Epithelial cell of proximal tubule (primary cell): ENCODE results near the gene ZNF169. TPM values are rescaled to one million over a fixed set of nuclear protein-coding genes. Genes with fewer than 3 reads are reported as not detected.
"Not testable (repeated sequence)": the region's sequence is repeated elsewhere in the genome, so short reads cannot be mapped to it uniquely, and the experiment has no call there.

Source experiments
- DNase-seq: peaks from one replicate; pipeline ENCODE4 v3.0.0-alpha.2; 2011; ENCODE audit warnings: low read depth
- H3K4me3 ChIP-seq: 2 replicates; pipeline ENCODE4 v1.5.1; 2011; ENCODE audit warnings: low read depth, mild to moderate bottlenecking, low read length
- total RNA-seq: library from RNA; depleted of rRNA; stranded (reverse); fragments of >200 nt; gene quantifications from 2 replicates; pipeline ENCODE4 v1.2.3, GENCODE V29; 2015

ZNF169 gene
- total RNA-seq, 1 donor from 2014 or later, result 0.75 TPM

DNA sequence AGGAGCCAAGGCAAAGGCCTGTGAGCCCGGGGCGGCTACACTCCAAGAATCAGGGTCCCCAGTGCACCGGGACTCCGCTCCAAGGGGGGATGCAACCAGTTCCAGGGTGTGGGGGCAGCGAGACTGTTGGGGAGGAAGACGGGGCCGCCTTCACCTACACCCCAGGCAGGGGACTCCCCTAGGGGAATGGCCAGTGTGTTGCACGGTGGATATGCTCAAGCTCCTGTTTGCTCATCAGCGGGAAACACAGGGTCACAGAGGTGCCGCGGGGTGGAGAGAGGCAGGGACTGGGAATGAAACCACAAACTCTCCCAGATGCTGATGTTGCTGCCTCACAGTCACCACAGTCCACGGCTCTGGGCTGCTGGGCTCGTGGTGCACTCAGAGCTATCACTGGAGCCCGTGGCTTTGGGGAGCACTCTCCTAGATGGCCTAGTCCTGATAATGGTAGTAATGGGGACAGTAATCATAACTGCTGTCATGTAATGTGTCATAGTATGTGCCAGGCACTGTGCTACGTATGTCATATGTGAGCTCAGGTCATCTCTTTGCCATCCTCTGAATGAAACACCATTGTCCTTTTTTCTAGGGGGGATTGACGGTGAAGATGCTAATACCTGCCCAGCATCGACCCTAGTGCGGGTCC is 64.2 kb downstream of the ZNF169 start:
- not testable (repeated sequence) for DNase-seq, H3K4me3 ChIP-seq

GRCh38 chr9:94325583-94325982 is 66.5 kb downstream of the ZNF169 start:
- not testable (repeated sequence) for H3K4me3 ChIP-seq, DNase-seq

GRCh38 chr9:94328544-94328943 is 69.4 kb downstream of the ZNF169 start, which contains the start of gene NUTM2F:
Gene NUTM2F (minus strand): TSS chr9:94328644. CDS start chr9:94328623, 21 bp downstream.
- DNase-seq, H3K4me3 ChIP-seq: not testable (repeated sequence)

- H3K4me3 ChIP-seq, DNase-seq: not testable (repeated sequence)
Measured at GRCh38 chr9:94336445-94336844, 77.3 kb downstream of the ZNF169 start.

DNA sequence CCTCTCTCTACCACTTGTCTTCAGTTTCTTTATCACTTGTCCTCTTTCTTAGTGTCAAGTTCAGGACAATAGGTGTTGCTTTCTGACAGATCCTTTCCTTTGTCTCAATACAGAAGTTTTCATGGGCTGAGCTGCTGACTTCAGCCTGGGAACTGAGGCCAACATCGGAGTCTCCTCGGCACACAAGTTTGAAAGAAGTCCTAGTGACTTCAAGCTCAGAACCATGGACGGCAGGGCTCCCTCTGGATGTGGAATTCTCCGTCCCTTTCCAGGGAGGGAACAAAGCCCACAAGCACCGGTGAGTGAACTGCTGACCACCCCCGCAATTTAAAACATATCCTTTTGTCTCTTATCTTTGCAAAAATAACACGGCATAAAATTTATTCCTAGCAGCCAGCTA is 79.6 kb downstream of the ZNF169 start:
- not testable (repeated sequence) for DNase-seq, H3K4me3 ChIP-seq

- DNase-seq, H3K4me3 ChIP-seq: not testable (repeated sequence)
Measured at GRCh38 chr9:94339657-94340056, 80.6 kb downstream of the ZNF169 start.

DNA sequence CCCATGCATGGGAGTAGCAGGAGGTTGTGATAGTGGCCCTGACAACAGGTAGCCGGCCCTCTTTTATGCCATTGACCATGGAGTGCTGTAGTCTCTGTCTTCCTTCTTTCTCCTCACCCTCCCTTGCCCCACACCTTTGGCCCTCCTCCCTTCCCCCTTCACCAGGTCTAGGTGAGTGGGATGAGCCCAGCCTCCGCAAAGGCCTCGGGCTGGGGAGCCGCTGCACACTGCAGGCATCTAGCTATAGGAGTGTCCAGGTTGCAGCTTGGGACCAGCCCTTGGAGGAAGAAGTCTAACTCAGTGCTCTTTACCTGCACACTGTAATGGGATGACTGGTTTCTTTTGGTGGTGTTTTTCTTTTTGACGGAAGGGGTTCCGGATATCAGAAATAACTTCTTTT is 81.7 kb downstream of the ZNF169 start:
- H3K4me3 ChIP-seq, DNase-seq: not testable (repeated sequence)

- H3K4me3 ChIP-seq, DNase-seq: not testable (repeated sequence)
Measured at GRCh38 chr9:94341703-94342102, 82.6 kb downstream of the ZNF169 start.

- not testable (repeated sequence) for H3K4me3 ChIP-seq, DNase-seq
Measured at GRCh38 chr9:94347451-94347850, 88.4 kb downstream of the ZNF169 start.

GRCh38 chr9:94348754-94349153 is 89.7 kb downstream of the ZNF169 start:
- not testable (repeated sequence) for DNase-seq, H3K4me3 ChIP-seq

Other genes starting within 250 kb of the ZNF169 start
- gene PTPDC1, start 174.8 kb upstream of the ZNF169 start, total RNA-seq, result 5.4 and 7.8 TPM in 2 replicates
- not detected in 2 replicates for gene NUTM2F, start 69.3 kb downstream of the ZNF169 start, total RNA-seq